ENCODE measurements around the gene SEC11C. TPM values are rescaled to one million over a fixed set of nuclear protein-coding genes. Genes with fewer than 3 reads are reported as not detected.
A peak's percentile ranks its signal among the peaks of the same experiment; 100 is the strongest.

The SEC11C gene
- total RNA-seq (10 to 100 TPM; 31.8 to 38.1 TPM), polyA plus RNA-seq (10 to 100 TPM; 43.1 to 65.7 TPM)
- long read RNA-seq, donor 1, transcript SEC11C-204 (6 exons, 1,202 nt), result major isoform, 13 of 21 reads
- long read RNA-seq, donor 1, partial matches to known transcripts, result 1 of 21 reads
- long read RNA-seq, donor 1, other reads (novel, unspliced or antisense), result 1 of 21 reads
- long read RNA-seq, donor 2, transcript SEC11C-204 (6 exons, 1,202 nt), result major isoform, 18 of 19 reads
- long read RNA-seq, donor 2, partial matches to known transcripts, result 0 of 19 reads
- long read RNA-seq, donor 2, other reads (novel, unspliced or antisense), result 0 of 19 reads

DNA sequence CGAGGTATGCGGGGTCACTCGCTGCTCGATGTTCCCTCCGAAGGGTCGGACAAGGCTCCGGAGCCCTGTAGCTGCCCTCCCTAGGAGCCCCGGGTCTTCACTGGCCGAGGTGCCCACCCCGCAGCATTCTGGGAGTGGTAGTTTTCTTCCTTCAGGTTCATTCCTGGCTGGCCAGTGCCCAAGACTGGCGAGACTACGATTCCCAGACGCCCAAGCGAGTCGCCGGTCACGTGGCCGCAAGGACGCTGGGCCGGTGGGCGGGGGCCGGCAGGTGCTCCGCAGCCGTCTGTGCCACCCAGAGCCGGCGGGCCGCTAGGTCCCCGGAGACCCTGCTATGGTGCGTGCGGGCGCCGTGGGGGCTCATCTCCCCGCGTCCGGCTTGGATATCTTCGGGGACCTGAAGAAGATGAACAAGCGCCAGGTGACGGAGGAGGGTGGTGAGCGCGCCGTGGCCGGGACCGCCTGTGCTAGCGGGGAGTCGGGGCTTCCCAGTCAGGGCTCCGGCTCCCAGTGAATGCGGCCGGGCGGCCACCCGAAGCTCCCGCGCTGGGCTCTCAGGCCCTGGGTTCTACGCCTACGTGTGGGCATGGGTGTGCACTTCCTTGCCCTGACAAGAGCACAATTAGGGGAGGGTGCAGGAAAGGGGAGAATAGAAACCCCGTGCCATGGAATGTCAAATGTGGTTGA is at the start of gene SEC11C:
Gene SEC11C, plus strand, starts transcription at position 270 of the 687 bp plus-strand sequence. Its CDS starts 65 bp downstream, at position 335.
- peak; percentile 97 for ATAC-seq (ENCODE audit: low FRiP score)
- H3K4me1 ChIP-seq (ENCODE audit: control insufficient read depth in 1 of 2, insufficient read depth in 2 of 2, low read length in 2 of 2), result peaks cover 0 to 3% of the 10 kb centered on the region in 2 donors
- H3K27me3 ChIP-seq (ENCODE audit: control insufficient read depth in 1 of 2, insufficient read depth in 2 of 2, low read length in 1 of 2), result no peaks in the 10 kb centered on the region
- peak; percentile 98 for DNase-seq
- no peaks in the 10 kb centered on the region for H3K36me3 ChIP-seq (ENCODE audit: control insufficient read depth in 1 of 2, insufficient read depth in 2 of 2, low read length in 1 of 2)
- intact Hi-C loops (cut with DNase I), result loop anchor here in 1 of 2 donors (5.0 to 10.0 kb wide), 2 partner anchors 372 to 465 kb away; partner anchors contain the start of gene MALT1
- H3K4me3 ChIP-seq (ENCODE audit: low read length in 2 of 2), result peak within 1 kb of the TSS; percentile 61 to 64
- no peaks in the 10 kb centered on the region for H3K9me3 ChIP-seq (ENCODE audit: control insufficient read depth, low read length)
- WGBS, 2 donors, result 0 to 1% methylated on average over 53 to 55 of the region's 55 CpGs
- H3K27ac ChIP-seq (ENCODE audit: low read depth in 1 of 2, low read length in 2 of 2), result peak within 1 kb of the TSS in 1 of 2 donors; percentile 49

DNA sequence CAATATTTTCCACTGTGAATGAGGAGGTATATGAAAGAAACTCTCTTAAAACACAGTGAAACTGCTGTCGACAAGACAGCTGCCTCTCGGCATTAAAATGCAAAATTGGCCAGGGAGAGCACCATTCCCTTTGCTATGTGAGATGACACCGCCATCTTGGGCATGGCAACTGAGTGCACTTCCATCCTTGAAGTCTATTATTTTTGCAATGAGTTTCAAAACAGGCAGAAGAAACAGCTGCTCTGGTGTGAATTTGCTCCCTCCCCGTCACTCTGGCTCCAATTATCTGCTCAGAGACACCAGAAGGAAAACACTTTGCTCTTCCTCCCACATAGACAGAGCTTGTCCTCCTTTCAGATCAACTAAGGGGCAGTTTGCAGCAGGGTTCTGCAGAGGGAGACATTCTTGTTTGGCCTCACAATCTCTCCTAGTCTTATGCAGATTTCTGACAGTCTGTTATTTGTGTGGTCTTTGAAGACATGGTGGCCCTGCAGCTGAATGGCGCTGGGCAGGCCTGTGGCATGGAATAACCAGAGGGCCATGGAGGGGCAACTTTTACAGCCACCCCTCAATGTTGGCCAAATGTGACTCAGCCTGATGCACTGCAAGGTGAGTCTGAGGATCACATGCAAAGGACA is 48.6 kb upstream of the SEC11C start:
- no peak overlapping the region for H3K27ac ChIP-seq (ENCODE audit: low read depth in 1 of 2, low read length in 2 of 2)
- no peak for DNase-seq
- ATAC-seq (ENCODE audit: low FRiP score), result no peak
- no peaks in the 10 kb centered on the region for H3K9me3 ChIP-seq (ENCODE audit: control insufficient read depth, low read length)
- no peaks in the 10 kb centered on the region for H3K27me3 ChIP-seq (ENCODE audit: control insufficient read depth in 1 of 2, insufficient read depth in 2 of 2, low read length in 1 of 2)
- H3K36me3 ChIP-seq (ENCODE audit: control insufficient read depth in 1 of 2, insufficient read depth in 2 of 2, low read length in 1 of 2), result no peaks in the 10 kb centered on the region
- no peak overlapping the region for H3K4me3 ChIP-seq (ENCODE audit: low read length in 2 of 2)
- intact Hi-C loops (cut with DNase I), result no loop called here
- no peaks in the 10 kb centered on the region for H3K4me1 ChIP-seq (ENCODE audit: control insufficient read depth in 1 of 2, insufficient read depth in 2 of 2, low read length in 2 of 2)
- 88 to 91% methylated on average over 5 of the region's 5 CpGs for WGBS, 2 donors

- Histone ChIP-seq H3K4me3 (ENCODE audit: low read length in 2 of 2) (no peak overlapping the region), H3K9me3 (ENCODE audit: control insufficient read depth, low read length) (no peaks in the 10 kb centered on the region), H3K36me3 (ENCODE audit: control insufficient read depth in 1 of 2, insufficient read depth in 2 of 2, low read length in 1 of 2) (no peaks in the 10 kb centered on the region), H3K4me1 (ENCODE audit: control insufficient read depth in 1 of 2, insufficient read depth in 2 of 2, low read length in 2 of 2) (no peaks in the 10 kb centered on the region), H3K27ac (ENCODE audit: low read depth in 1 of 2, low read length in 2 of 2) (no peak overlapping the region), H3K27me3 (ENCODE audit: control insufficient read depth in 1 of 2, insufficient read depth in 2 of 2, low read length in 1 of 2) (no peaks in the 10 kb centered on the region)
- WGBS, 2 donors, result 87 to 88% methylated on average over 7 of the region's 7 CpGs
- no peak for DNase-seq
- intact Hi-C loops (cut with DNase I), result no loop called here
- ATAC-seq (ENCODE audit: low FRiP score), result no peak
Observed at GRCh38 chr18:59093668-59094067, 46.0 kb upstream of the SEC11C start.

DNA sequence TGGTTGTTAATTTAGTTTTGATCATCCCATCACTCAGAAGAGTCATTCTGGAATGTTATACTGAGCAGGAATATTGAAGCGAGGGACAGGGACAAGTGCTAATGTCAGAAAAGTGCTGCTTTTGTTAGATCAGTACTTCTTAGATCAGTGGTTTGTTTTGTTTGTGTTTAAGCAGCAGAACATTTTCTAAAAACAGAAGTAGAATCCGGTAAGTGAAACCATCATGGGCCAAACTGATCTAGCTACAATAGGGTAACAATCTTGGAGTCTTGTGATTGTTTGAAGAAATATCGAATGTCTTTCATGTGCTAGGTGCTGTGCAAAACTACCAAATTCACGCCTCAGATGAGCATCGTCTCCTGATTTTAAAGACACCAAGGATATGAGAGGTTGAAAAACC is 45.1 kb upstream of the SEC11C start:
- 94 to 96% methylated on average over 5 of the region's 5 CpGs for WGBS, 2 donors

GRCh38 chr18:59096098-59096789 is 43.4 kb upstream of the SEC11C start:
- Histone ChIP-seq H3K36me3 (ENCODE audit: control insufficient read depth in 1 of 2, insufficient read depth in 2 of 2, low read length in 1 of 2) (no peaks in the 10 kb centered on the region), H3K4me1 (ENCODE audit: control insufficient read depth in 1 of 2, insufficient read depth in 2 of 2, low read length in 2 of 2) (no peaks in the 10 kb centered on the region), H3K4me3 (ENCODE audit: low read length in 2 of 2) (no peak overlapping the region), H3K9me3 (ENCODE audit: control insufficient read depth, low read length) (no peaks in the 10 kb centered on the region), H3K27me3 (ENCODE audit: control insufficient read depth in 1 of 2, insufficient read depth in 2 of 2, low read length in 1 of 2) (no peaks in the 10 kb centered on the region), H3K27ac (ENCODE audit: low read depth in 1 of 2, low read length in 2 of 2) (no peak overlapping the region)
- no peak for ATAC-seq (ENCODE audit: low FRiP score)
- DNase-seq, result no peak
- intact Hi-C loops (cut with DNase I), result no loop called here
- WGBS, 2 donors, result 76 to 79% methylated on average over 7 of the region's 7 CpGs

More for the DNA sequence above, 45.1 kb upstream of the SEC11C start:
- ATAC-seq (ENCODE audit: low FRiP score), result no peak
- Histone ChIP-seq H3K36me3 (ENCODE audit: control insufficient read depth in 1 of 2, insufficient read depth in 2 of 2, low read length in 1 of 2) (no peaks in the 10 kb centered on the region), H3K9me3 (ENCODE audit: control insufficient read depth, low read length) (no peaks in the 10 kb centered on the region), H3K4me3 (ENCODE audit: low read length in 2 of 2) (no peak overlapping the region), H3K4me1 (ENCODE audit: control insufficient read depth in 1 of 2, insufficient read depth in 2 of 2, low read length in 2 of 2) (no peaks in the 10 kb centered on the region), H3K27me3 (ENCODE audit: control insufficient read depth in 1 of 2, insufficient read depth in 2 of 2, low read length in 1 of 2) (no peaks in the 10 kb centered on the region), H3K27ac (ENCODE audit: low read depth in 1 of 2, low read length in 2 of 2) (no peak overlapping the region)
- no peak for DNase-seq
- intact Hi-C loops (cut with DNase I), result no loop called here

- Histone ChIP-seq H3K27me3 (ENCODE audit: control insufficient read depth in 1 of 2, insufficient read depth in 2 of 2, low read length in 1 of 2) (peaks cover 0 to 1% of the 10 kb centered on the region in 2 donors), H3K4me3 (ENCODE audit: low read length in 2 of 2) (no peak overlapping the region), H3K36me3 (ENCODE audit: control insufficient read depth in 1 of 2, insufficient read depth in 2 of 2, low read length in 1 of 2) (no peaks in the 10 kb centered on the region), H3K9me3 (ENCODE audit: control insufficient read depth, low read length) (peaks cover 2% of the 10 kb centered on the region), H3K4me1 (ENCODE audit: control insufficient read depth in 1 of 2, insufficient read depth in 2 of 2, low read length in 2 of 2) (no peaks in the 10 kb centered on the region), H3K27ac (ENCODE audit: low read depth in 1 of 2, low read length in 2 of 2) (no peak overlapping the region)
- intact Hi-C loops (cut with DNase I), result no loop called here
- ATAC-seq (ENCODE audit: low FRiP score), result no peak
- no peak for DNase-seq
- WGBS, 2 donors, result 31 to 32% methylated on average over 4 of the region's 4 CpGs
Observed at GRCh38 chr18:59101830-59102414, 37.8 kb upstream of the SEC11C start.

GRCh38 chr18:59109375-59109774 is 30.3 kb upstream of the SEC11C start:
- Histone ChIP-seq H3K27ac (ENCODE audit: low read depth in 1 of 2, low read length in 2 of 2) (no peak overlapping the region), H3K4me3 (ENCODE audit: low read length in 2 of 2) (no peak overlapping the region), H3K9me3 (ENCODE audit: control insufficient read depth, low read length) (peaks cover 2% of the 10 kb centered on the region), H3K27me3 (ENCODE audit: control insufficient read depth in 1 of 2, insufficient read depth in 2 of 2, low read length in 1 of 2) (peaks cover 0 to 1% of the 10 kb centered on the region in 2 donors), H3K4me1 (ENCODE audit: control insufficient read depth in 1 of 2, insufficient read depth in 2 of 2, low read length in 2 of 2) (no peaks in the 10 kb centered on the region), H3K36me3 (ENCODE audit: control insufficient read depth in 1 of 2, insufficient read depth in 2 of 2, low read length in 1 of 2) (no peaks in the 10 kb centered on the region)
- ATAC-seq (ENCODE audit: low FRiP score) (no peak), DNase-seq (no peak)
- WGBS, 2 donors, result 61 to 64% methylated on average over 6 of the region's 6 CpGs
- intact Hi-C loops (cut with DNase I), result no loop called here

DNA sequence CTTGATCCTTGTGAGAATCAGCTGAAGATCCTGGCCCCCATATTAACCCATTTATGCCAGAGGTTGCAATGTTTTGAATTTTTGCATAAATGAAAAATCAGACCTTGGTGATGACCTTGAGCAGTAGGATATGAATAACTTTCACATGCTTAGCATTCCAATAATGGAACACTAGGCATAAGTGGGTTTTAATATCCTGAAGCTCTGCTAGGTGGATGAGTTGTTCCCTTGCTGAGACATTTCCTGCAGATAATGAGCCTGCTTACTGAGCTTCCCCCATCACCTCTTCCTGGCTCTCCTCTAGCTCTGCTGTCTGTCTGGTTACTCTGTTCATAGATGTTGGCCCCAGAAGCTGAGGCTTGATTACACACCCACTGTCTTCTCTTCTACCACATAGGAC is 25.5 kb upstream of the SEC11C start:
- no peak for DNase-seq
- H3K9me3 ChIP-seq (ENCODE audit: control insufficient read depth, low read length), result no peaks in the 10 kb centered on the region
- intact Hi-C loops (cut with DNase I), result no loop called here
- no peaks in the 10 kb centered on the region for H3K4me1 ChIP-seq (ENCODE audit: control insufficient read depth in 1 of 2, insufficient read depth in 2 of 2, low read length in 2 of 2)
- ATAC-seq (ENCODE audit: low FRiP score), result no peak
- no peak overlapping the region for H3K4me3 ChIP-seq (ENCODE audit: low read length in 2 of 2)
- no peaks in the 10 kb centered on the region for H3K36me3 ChIP-seq (ENCODE audit: control insufficient read depth in 1 of 2, insufficient read depth in 2 of 2, low read length in 1 of 2)
- no peak overlapping the region for H3K27ac ChIP-seq (ENCODE audit: low read depth in 1 of 2, low read length in 2 of 2)
- H3K27me3 ChIP-seq (ENCODE audit: control insufficient read depth in 1 of 2, insufficient read depth in 2 of 2, low read length in 1 of 2), result no peaks in the 10 kb centered on the region

Data from aorta (tissue), 5 donors.